Vagina (tissue), 2 donors: ENCODE data around the gene IPO11.

Experiments
- CTCF ChIP-seq, 3 experiments: fragments of 450-650 bp in 2 of 3; fragments of 200-600 bp in 1 of 3; sonication (generic) in 1 of 3; IDR thresholded peaks; one replicate each; pipeline ENCODE4 v1.5.1; 2017 to 2019; ENCODE audit warnings: antibody characterized with exemption in 3 of 3, mild to moderate bottlenecking in 2 of 3, moderate library complexity in 2 of 3
- POLR2AphosphoS5 ChIP-seq, 2 donors: sonication (generic); formaldehyde crosslinking; IDR thresholded peaks; one replicate each; pipeline ENCODE4 v1.9.0; 2017; ENCODE audit warnings: antibody characterized with exemption in 2 of 2, mild to moderate bottlenecking in 2 of 2, low read depth in 1 of 2; ENCODE audit not compliant: insufficient read depth in 1 of 2

- no peak for TF ChIP-seq CTCF (IDR thresholded peaks at IDR 0.05)
- no peak for TF ChIP-seq POLR2AphosphoS5 (IDR thresholded peaks at IDR 0.05; ENCODE audit: insufficient read depth in 1 of 2, low read depth in 1 of 2)
These were observed 71.0 kb downstream of the IPO11 start for GRCh38 chr5:62483556-62483955.
